MM.1S (cell line): ENCODE data around the gene SEC24B.

Experiments
- DNase-seq: peaks from one replicate; pipeline ENCODE4 v3.0.0-alpha.2; 2015
- H2AFZ ChIP-seq: fragments of 300-600 bp; sonication (generic); 2 replicates; pipeline ENCODE4 v1.6.0; 2016; ENCODE audit warnings: antibody characterized with exemption, low read length
- H3F3A ChIP-seq: fragments of 300-600 bp; sonication (generic); 2 replicates; pipeline ENCODE4 v1.6.1; 2016; ENCODE audit warnings: mild to moderate bottlenecking, antibody characterized with exemption, low read length, moderate library complexity, mixed read lengths; ENCODE audit not compliant: insufficient read depth
- H3K27ac ChIP-seq: fragments of 300-600 bp; sonication (generic); 2 replicates; pipeline ENCODE4 v1.5.1; 2016; ENCODE audit warnings: mild to moderate bottlenecking, low read length
- H3K27me3 ChIP-seq: fragments of 300-600 bp; sonication (generic); replicated peaks from 2 replicates; pipeline ENCODE4 v1.6.0; 2016; ENCODE audit warnings: low read length; ENCODE audit not compliant: insufficient read depth
- H3K36me3 ChIP-seq: fragments of 300-600 bp; sonication (generic); replicated peaks from 2 replicates; pipeline ENCODE4 v1.6.1; 2016; ENCODE audit warnings: mild to moderate bottlenecking, low read length, mixed read lengths; ENCODE audit not compliant: insufficient read depth
- H3K4me1 ChIP-seq: fragments of 300-600 bp; sonication (generic); 2 replicates; pipeline ENCODE4 v1.6.1; 2016; ENCODE audit warnings: low read length, mixed read lengths
- H3K4me2 ChIP-seq: fragments of 300-600 bp; sonication (generic); 2 replicates; pipeline ENCODE4 v1.6.0; 2016; ENCODE audit warnings: low read depth, low read length
- H3K4me3 ChIP-seq: fragments of 300-600 bp; sonication (generic); 2 replicates; pipeline ENCODE4 v1.5.1; 2016; ENCODE audit warnings: low read length, mixed read lengths
- H3K79me2 ChIP-seq: fragments of 300-600 bp; sonication (generic); 2 replicates; pipeline ENCODE4 v1.6.1; 2016; ENCODE audit warnings: mixed run types, low read length, mixed read lengths
- H3K9ac ChIP-seq: fragments of 300-600 bp; sonication (generic); 2 replicates; pipeline ENCODE4 v1.6.1; 2016; ENCODE audit warnings: low read length, mixed read lengths
- H3K9me2 ChIP-seq: fragments of 300-600 bp; sonication (generic); replicated peaks from 2 replicates; pipeline ENCODE4 v1.6.1; 2016; ENCODE audit warnings: mild to moderate bottlenecking, low read length, mixed read lengths; ENCODE audit not compliant: insufficient read depth
- H3K9me3 ChIP-seq: fragments of 300-600 bp; sonication (generic); replicated peaks from 2 replicates; pipeline ENCODE4 v1.6.1; 2016; ENCODE audit warnings: mild to moderate bottlenecking, low read length, mixed read lengths; ENCODE audit not compliant: insufficient read depth
- H4K20me1 ChIP-seq: fragments of 300-600 bp; sonication (generic); 2 replicates; pipeline ENCODE4 v1.6.1; 2016; ENCODE audit warnings: mild to moderate bottlenecking, low read length, moderate library complexity, mixed read lengths; ENCODE audit not compliant: insufficient read depth
- CTCF ChIP-seq: fragments of 300-600 bp; sonication (generic); IDR thresholded peaks from 2 replicates; pipeline ENCODE4 v1.5.1; 2016; ENCODE audit warnings: antibody characterized with exemption, low read length, mixed read lengths
- EZH2 ChIP-seq: fragments of 300-600 bp; sonication (generic); optimal IDR thresholded peaks from 2 replicates; pipeline ENCODE3; 2017; ENCODE audit warnings: low read depth, mild to moderate bottlenecking, antibody characterized with exemption, low read length, mixed read lengths
- EZH2phosphoT487 ChIP-seq: fragments of 300-600 bp; sonication (generic); IDR thresholded peaks from 2 replicates; pipeline ENCODE4 v1.6.1; 2018; ENCODE audit warnings: antibody characterized with exemption, low read length

The SEC24B gene

GRCh38 chr4:109414938-109415337, 18.7 kb upstream of the SEC24B start:
- H3F3A ChIP-seq: no peaks in the 10 kb centered on the region
- H3K4me3 ChIP-seq: no peak overlapping the region
- no peak for TF ChIP-seq EZH2phosphoT487
- TF ChIP-seq EZH2: no peak
- TF ChIP-seq CTCF: no peak
- H3K27me3 ChIP-seq: no peaks in the 10 kb centered on the region
- H4K20me1 ChIP-seq: no peaks in the 10 kb centered on the region
- no peak overlapping the region for H3K27ac ChIP-seq
- no peak overlapping the region for H2AFZ ChIP-seq
- no peaks in the 10 kb centered on the region for H3K4me1 ChIP-seq
- no peaks in the 10 kb centered on the region for H3K9me2 ChIP-seq
- H3K9me3 ChIP-seq: no peaks in the 10 kb centered on the region
- H3K36me3 ChIP-seq: no peaks in the 10 kb centered on the region
- no peaks in the 10 kb centered on the region for H3K79me2 ChIP-seq
- no peak overlapping the region for H3K9ac ChIP-seq
- DNase-seq: no peak
- no peak overlapping the region for H3K4me2 ChIP-seq

GRCh38 chr4:109418588-109418987, 15.0 kb upstream of the SEC24B start:
- no peaks in the 10 kb centered on the region for H3K79me2 ChIP-seq
- H3K27ac ChIP-seq: no peak overlapping the region
- no peaks in the 10 kb centered on the region for H3K9me3 ChIP-seq

GRCh38 chr4:109419679-109420078, 13.9 kb upstream of the SEC24B start:
- no peaks in the 10 kb centered on the region for H3K9me2 ChIP-seq
- H3K4me2 ChIP-seq: no peak overlapping the region
- no peak for DNase-seq
- H2AFZ ChIP-seq: no peak overlapping the region
- TF ChIP-seq CTCF (no peak), EZH2 (no peak), EZH2phosphoT487 (no peak)
- no peak overlapping the region for H3K27ac ChIP-seq
- no peaks in the 10 kb centered on the region for H3F3A ChIP-seq
- no peak overlapping the region for H3K9ac ChIP-seq
- H3K4me1 ChIP-seq: 0 out of 2 replicates have a peak, but pooled peaks cover 3% of the 10 kb centered on the region
- no peaks in the 10 kb centered on the region for H3K79me2 ChIP-seq
- H3K36me3 ChIP-seq: no peaks in the 10 kb centered on the region
- no peaks in the 10 kb centered on the region for H4K20me1 ChIP-seq
- no peak overlapping the region for H3K4me3 ChIP-seq
- H3K9me3 ChIP-seq: no peaks in the 10 kb centered on the region
- no peaks in the 10 kb centered on the region for H3K27me3 ChIP-seq

More at GRCh38 chr4:109418588-109418987, 15.0 kb upstream of the SEC24B start:
- H2AFZ ChIP-seq: no peak overlapping the region
- H3K27me3 ChIP-seq: no peaks in the 10 kb centered on the region
- H3F3A ChIP-seq: no peaks in the 10 kb centered on the region
- no peaks in the 10 kb centered on the region for H3K36me3 ChIP-seq
- no peaks in the 10 kb centered on the region for H4K20me1 ChIP-seq
- no peak for DNase-seq
- H3K9ac ChIP-seq: no peak overlapping the region
- TF ChIP-seq EZH2 (no peak), EZH2phosphoT487 (no peak), CTCF (no peak)
- no peak overlapping the region for H3K4me2 ChIP-seq
- no peak overlapping the region for H3K4me3 ChIP-seq
- no peaks in the 10 kb centered on the region for H3K9me2 ChIP-seq
- no peaks in the 10 kb centered on the region for H3K4me1 ChIP-seq
